ENCODE results near the gene HNF4A.

Gene HNF4A

DNA sequence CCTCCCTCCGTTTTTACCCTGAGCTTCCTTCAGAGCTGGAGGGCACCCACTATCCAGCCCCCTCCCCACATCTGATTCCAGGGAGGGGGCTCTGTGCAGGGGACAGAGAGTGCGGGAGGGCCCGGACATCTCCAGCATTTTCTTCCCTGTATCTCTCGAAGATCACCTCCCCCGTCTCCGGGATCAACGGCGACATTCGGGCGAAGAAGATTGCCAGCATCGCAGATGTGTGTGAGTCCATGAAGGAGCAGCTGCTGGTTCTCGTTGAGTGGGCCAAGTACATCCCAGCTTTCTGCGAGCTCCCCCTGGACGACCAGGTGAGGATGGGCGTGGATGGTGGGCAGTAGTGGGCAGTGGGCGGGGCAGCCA is 58.8 kb downstream of the HNF4A start:
- no peak overlapping the region for H3K9ac ChIP-seq (ENCODE audit: insufficient read length, low read depth)
- H3K9me3 ChIP-seq (ENCODE audit: insufficient read depth, low read length): no peaks in the 10 kb centered on the region
- no peaks in the 10 kb centered on the region for H3K27me3 ChIP-seq (ENCODE audit: insufficient read depth, insufficient read length)
- no peak for DNase-seq (ENCODE audit: low read depth, low spot score)
- no peak overlapping the region for H3K4me3 ChIP-seq (ENCODE audit: insufficient read length, low read depth)
- TF ChIP-seq SUZ12 (IDR thresholded peaks at IDR 0.05; ENCODE audit: extremely low read depth, insufficient read depth, insufficient read length) (no peak), YY1 (IDR thresholded peaks at IDR 0.05; ENCODE audit: insufficient read depth, insufficient read length) (no peak), ZNF274 (IDR thresholded peaks at IDR 0.05; ENCODE audit: low read depth, low read length) (no peak)
- no peaks in the 10 kb centered on the region for H3K36me3 ChIP-seq (ENCODE audit: insufficient read depth, insufficient read length, low read length)
- peaks cover 10% of the 10 kb centered on the region for H3K4me1 ChIP-seq (ENCODE audit: insufficient read depth, insufficient read length)

DNA sequence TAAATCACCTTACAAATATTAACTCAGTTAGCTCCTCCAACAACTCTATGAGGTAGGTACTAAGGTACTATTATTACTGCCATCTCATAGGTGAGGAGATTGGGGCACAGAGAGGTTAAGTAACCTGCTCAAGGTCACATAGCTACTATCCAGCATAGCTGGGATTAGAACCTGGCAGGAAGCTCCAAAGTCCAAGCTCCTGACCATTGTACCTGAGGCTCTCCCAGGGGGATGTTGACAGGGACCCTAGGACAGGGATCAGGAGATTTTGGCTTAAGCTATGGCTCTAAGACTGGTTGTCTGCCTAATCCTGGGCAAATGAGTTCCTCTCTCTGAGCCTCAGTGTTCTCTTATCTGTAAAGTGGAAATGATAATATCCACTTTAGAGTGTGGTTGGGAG is 59.3 kb downstream of the HNF4A start:
- TF ChIP-seq SUZ12 (IDR thresholded peaks at IDR 0.05; ENCODE audit: extremely low read depth, insufficient read depth, insufficient read length) (no peak), ZNF274 (IDR thresholded peaks at IDR 0.05; ENCODE audit: low read depth, low read length) (no peak), YY1 (IDR thresholded peaks at IDR 0.05; ENCODE audit: insufficient read depth, insufficient read length) (no peak)

DNA sequence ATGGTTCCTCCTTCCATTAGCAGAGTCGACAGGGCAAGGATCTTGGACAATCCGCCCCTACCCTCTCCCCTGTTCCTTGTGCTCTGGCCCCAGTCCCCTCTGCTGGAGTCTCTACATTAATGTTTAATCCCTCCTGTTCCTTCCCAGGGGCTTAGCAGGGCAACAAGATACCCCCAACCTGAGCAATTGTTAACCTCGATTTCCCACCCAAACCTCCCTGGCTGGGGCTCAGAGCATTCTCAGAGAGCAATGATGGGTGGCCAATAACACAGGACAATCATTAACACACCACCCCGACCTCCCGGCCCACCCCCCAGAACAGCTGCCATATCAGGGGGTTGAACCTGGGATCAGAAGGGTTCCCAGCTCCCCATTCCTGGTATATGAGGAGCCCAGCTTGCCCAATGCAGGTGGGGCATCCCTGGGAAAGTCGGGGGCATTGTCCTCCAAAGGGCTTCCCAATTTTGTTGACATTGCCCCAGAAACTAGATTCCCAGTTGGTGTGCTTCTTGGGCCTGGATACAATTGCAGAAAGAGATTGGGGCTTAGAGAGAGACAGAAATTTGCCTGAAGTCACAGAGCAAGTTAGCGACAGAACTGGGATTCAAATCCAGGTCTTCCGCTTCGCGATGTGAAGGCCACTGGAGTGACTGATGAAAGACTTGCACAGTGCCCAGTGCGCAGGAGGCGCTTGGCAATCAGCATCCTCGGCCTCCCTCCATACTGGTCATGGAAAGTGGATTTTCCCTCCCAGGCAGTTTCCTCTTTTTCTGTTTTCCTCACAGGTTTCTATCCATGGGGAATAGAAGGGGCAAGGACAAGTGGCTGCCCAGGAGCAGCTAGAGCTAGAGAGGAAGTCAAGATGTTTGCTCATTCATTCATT is 60.6 kb downstream of the HNF4A start:
- Histone ChIP-seq H3K9me3 (ENCODE audit: insufficient read depth, low read length) (no peaks in the 10 kb centered on the region), H3K27me3 (ENCODE audit: insufficient read depth, insufficient read length) (no peaks in the 10 kb centered on the region), H3K4me3 (ENCODE audit: insufficient read length, low read depth) (no peak overlapping the region), H3K36me3 (ENCODE audit: insufficient read depth, insufficient read length, low read length) (no peaks in the 10 kb centered on the region), H3K9ac (ENCODE audit: insufficient read length, low read depth) (no peak overlapping the region), H3K4me1 (ENCODE audit: insufficient read depth, insufficient read length) (peaks cover 10% of the 10 kb centered on the region)
- TF ChIP-seq YY1 (IDR thresholded peaks at IDR 0.05; ENCODE audit: insufficient read depth, insufficient read length): no peak
- TF ChIP-seq SUZ12 (IDR thresholded peaks at IDR 0.05; ENCODE audit: extremely low read depth, insufficient read depth, insufficient read length): no peak
- no peak for TF ChIP-seq ZNF274 (IDR thresholded peaks at IDR 0.05; ENCODE audit: low read depth, low read length)
- no peak for DNase-seq (ENCODE audit: low read depth, low spot score)

More for the DNA sequence above, 59.3 kb downstream of the HNF4A start:
- H3K4me3 ChIP-seq (ENCODE audit: insufficient read length, low read depth): no peak overlapping the region
- H3K9me3 ChIP-seq (ENCODE audit: insufficient read depth, low read length): no peaks in the 10 kb centered on the region
- H3K9ac ChIP-seq (ENCODE audit: insufficient read length, low read depth): no peak overlapping the region
- no peaks in the 10 kb centered on the region for H3K27me3 ChIP-seq (ENCODE audit: insufficient read depth, insufficient read length)
- DNase-seq (ENCODE audit: low read depth, low spot score): no peak
- H3K36me3 ChIP-seq (ENCODE audit: insufficient read depth, insufficient read length, low read length): no peaks in the 10 kb centered on the region
- peaks cover 10% of the 10 kb centered on the region for H3K4me1 ChIP-seq (ENCODE audit: insufficient read depth, insufficient read length)

DNA sequence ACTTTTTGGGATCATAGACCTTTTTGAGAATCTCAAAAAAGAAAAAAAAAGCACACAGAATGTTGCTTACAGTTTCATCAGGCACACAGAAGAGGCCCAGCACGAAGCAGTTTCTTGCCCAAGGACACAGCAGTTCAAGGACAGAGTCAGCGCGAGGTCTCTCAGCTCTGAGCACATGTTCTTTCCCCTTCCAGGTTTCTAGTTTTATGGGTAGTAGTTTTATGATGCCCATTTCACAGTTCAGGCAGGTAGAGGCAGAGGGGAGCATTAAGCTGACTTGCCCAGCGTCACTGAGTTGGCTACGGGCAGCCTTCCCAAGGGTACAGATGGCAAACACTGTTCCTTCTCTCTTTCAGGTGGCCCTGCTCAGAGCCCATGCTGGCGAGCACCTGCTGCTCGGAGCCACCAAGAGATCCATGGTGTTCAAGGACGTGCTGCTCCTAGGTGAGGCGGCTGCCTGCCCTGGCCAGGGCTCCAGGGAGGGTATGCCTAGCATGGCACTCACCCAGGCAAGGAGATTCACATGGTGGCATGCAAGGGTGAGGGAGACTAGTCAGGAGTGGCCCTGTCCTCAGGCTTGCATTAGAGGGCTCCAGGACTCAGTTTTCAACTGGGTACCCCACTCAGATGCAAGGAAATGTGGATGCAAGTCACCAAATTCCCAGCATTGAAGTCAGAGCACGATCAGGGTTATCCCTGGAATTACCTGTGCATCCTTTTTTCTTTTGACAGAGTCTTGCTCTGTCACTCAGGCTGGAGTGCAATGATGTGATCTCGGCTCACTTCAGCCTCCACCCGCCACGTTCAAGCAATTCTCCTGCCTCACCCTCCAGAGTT is 62.8 kb downstream of the HNF4A start:
- Histone ChIP-seq H3K27me3 (ENCODE audit: insufficient read depth, insufficient read length) (no peaks in the 10 kb centered on the region), H3K4me1 (ENCODE audit: insufficient read depth, insufficient read length) (peaks cover 9% of the 10 kb centered on the region), H3K9me3 (ENCODE audit: insufficient read depth, low read length) (no peaks in the 10 kb centered on the region), H3K9ac (ENCODE audit: insufficient read length, low read depth) (no peak overlapping the region), H3K4me3 (ENCODE audit: insufficient read length, low read depth) (no peak overlapping the region), H3K36me3 (ENCODE audit: insufficient read depth, insufficient read length, low read length) (no peaks in the 10 kb centered on the region)
- TF ChIP-seq YY1 (IDR thresholded peaks at IDR 0.05; ENCODE audit: insufficient read depth, insufficient read length) (no peak), SUZ12 (IDR thresholded peaks at IDR 0.05; ENCODE audit: extremely low read depth, insufficient read depth, insufficient read length) (no peak), ZNF274 (IDR thresholded peaks at IDR 0.05; ENCODE audit: low read depth, low read length) (no peak)
- no peak for DNase-seq (ENCODE audit: low read depth, low spot score)

DNA sequence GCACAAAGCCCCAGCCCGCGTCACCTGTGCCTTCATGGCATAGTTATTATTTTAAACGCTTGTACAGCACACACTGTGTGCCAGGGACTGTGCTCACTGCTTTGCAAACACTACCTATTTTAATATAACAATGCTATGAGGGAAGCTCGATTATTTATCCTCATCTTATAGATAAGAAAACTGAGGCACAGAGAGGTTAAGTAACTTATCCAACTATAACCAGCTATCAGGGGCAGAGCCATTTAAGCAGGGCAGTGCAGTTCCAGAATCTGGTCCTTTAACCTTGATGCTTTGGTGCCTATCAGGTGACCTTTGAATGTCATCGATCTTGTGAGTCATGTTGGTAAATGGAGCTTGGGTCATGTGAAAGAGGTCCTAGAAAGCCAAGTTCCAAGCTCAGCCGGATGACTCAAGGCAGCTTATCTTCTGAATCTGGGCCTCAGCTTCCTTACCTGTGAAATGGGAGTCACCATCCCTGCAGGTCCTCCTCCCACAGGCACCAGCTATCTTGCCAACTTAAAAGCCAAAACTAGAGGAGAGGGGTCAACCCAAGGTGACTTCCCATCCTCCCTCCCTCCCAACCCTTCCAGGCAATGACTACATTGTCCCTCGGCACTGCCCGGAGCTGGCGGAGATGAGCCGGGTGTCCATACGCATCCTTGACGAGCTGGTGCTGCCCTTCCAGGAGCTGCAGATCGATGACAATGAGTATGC is 63.8 kb downstream of the HNF4A start:
- no peak for TF ChIP-seq ZNF274 (IDR thresholded peaks at IDR 0.05; ENCODE audit: low read depth, low read length)
- TF ChIP-seq YY1 (IDR thresholded peaks at IDR 0.05; ENCODE audit: insufficient read depth, insufficient read length): no peak
- TF ChIP-seq SUZ12 (IDR thresholded peaks at IDR 0.05; ENCODE audit: extremely low read depth, insufficient read depth, insufficient read length): no peak
- H3K36me3 ChIP-seq (ENCODE audit: insufficient read depth, insufficient read length, low read length): no peaks in the 10 kb centered on the region
- no peak for DNase-seq (ENCODE audit: low read depth, low spot score)
- H3K4me3 ChIP-seq (ENCODE audit: insufficient read length, low read depth): no peak overlapping the region
- H3K9me3 ChIP-seq (ENCODE audit: insufficient read depth, low read length): no peaks in the 10 kb centered on the region
- peaks cover 7% of the 10 kb centered on the region for H3K4me1 ChIP-seq (ENCODE audit: insufficient read depth, insufficient read length)
- H3K27me3 ChIP-seq (ENCODE audit: insufficient read depth, insufficient read length): no peaks in the 10 kb centered on the region
- H3K9ac ChIP-seq (ENCODE audit: insufficient read length, low read depth): no peak overlapping the region

DNA sequence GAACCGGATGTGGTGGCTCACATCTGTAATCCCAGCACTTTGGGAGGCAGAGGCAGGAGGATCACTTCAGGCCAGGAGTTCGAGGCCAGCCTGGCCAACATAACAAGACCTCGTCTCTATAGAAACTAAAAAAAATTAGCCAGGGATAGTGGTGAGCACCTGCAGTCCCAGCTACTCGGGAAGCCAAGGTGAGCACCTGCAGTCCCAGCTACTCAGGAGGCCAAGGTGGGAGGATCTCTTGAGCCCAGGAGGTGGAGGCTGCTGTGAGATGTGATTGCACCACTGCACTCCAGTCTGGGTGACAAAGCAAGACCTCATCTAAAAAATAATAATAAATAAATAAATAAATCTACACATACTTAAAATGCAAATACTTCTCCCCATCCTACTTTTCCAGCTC is 65.0 kb downstream of the HNF4A start:
- Histone ChIP-seq H3K27me3 (ENCODE audit: insufficient read depth, insufficient read length) (no peaks in the 10 kb centered on the region), H3K9me3 (ENCODE audit: insufficient read depth, low read length) (no peaks in the 10 kb centered on the region), H3K9ac (ENCODE audit: insufficient read length, low read depth) (no peak overlapping the region), H3K4me3 (ENCODE audit: insufficient read length, low read depth) (no peak overlapping the region), H3K36me3 (ENCODE audit: insufficient read depth, insufficient read length, low read length) (no peaks in the 10 kb centered on the region), H3K4me1 (ENCODE audit: insufficient read depth, insufficient read length) (peaks cover 7% of the 10 kb centered on the region)
- DNase-seq (ENCODE audit: low read depth, low spot score): no peak
- no peak for TF ChIP-seq SUZ12 (IDR thresholded peaks at IDR 0.05; ENCODE audit: extremely low read depth, insufficient read depth, insufficient read length)
- no peak for TF ChIP-seq YY1 (IDR thresholded peaks at IDR 0.05; ENCODE audit: insufficient read depth, insufficient read length)
- TF ChIP-seq ZNF274 (IDR thresholded peaks at IDR 0.05; ENCODE audit: low read depth, low read length): no peak

All from NT2/D1 (cell line).